ENCODE data around the gene ZNF787. TPM values are rescaled to one million over a fixed set of nuclear protein-coding genes. Genes with fewer than 3 reads are reported as not detected.

The ZNF787 gene
- total and polyA plus RNA-seq, 2 of the 13 experiments (the other 11 are each of a cell fraction or from before 2014, with no cell fraction given) = 15.1 to 42.8 TPM

- intact Hi-C loops (cut with micrococcal nuclease; ENCODE audit: unreplicated experiment) = loop anchor here (5.0 kb wide), 1 partner anchor 193 kb away; no protein-coding TSS in a partner anchor
- POLR2A ChIA-PET = interaction anchor here (1.9 to 2.1 kb wide), 2 partner anchors 16 to 18 kb away, joined by 9 read pairs; partner anchors contain the start of gene ZNF444
- Histone ChIP-seq H3K36me3 (replicated peaks in 1 of 2; ENCODE audit: control insufficient read depth in 1 of 2, insufficient read depth in 2 of 2, low read length in 2 of 2) (no peaks in the 10 kb centered on the region), H3K4me2 (ENCODE audit: low read depth, low read length) (no peak overlapping the region), H3K79me2 (ENCODE audit: insufficient read depth, low read length) (peaks cover 6% of the 10 kb centered on the region), H3K4me3 (replicated peaks in 1 of 3; ENCODE audit: insufficient read depth in 1 of 3, low read depth in 2 of 3, low read length in 3 of 3) (no peak overlapping the region), H2AFZ (ENCODE audit: low read length) (no peak overlapping the region), H3K9me3 (ENCODE audit: low read length) (no peaks in the 10 kb centered on the region), H3K27ac (ENCODE audit: extremely low read length, insufficient read depth, low read length) (no peak overlapping the region), H3K9ac (ENCODE audit: insufficient read depth, low read depth, low read length) (no peak overlapping the region), H3K27me3 (ENCODE audit: control insufficient read depth in 1 of 2, insufficient read depth in 2 of 2, low read length in 2 of 2) (no peaks in the 10 kb centered on the region; a peak in 1 of 5 replicates), H4K20me1 (ENCODE audit: insufficient read depth, low read length) (peaks cover 4% of the 10 kb centered on the region), H3K4me1 (ENCODE audit: insufficient read depth, low read length) (peaks cover 44% of the 10 kb centered on the region)
- ATAC-seq (no peak), DNase-seq (ENCODE audit: low spot score) (no peak), FAIRE-seq (no peak)
- in situ Hi-C loops (cut with HindIII; ENCODE audit: extremely low pct_ligation_motif_present, low pct_unique_long_range_greater_than_20kb) = no loop called here
- CTCF ChIA-PET (ENCODE audit: low intra/inter-chr PET ratio, low total read pairs) = no interaction called here
- TF ChIP-seq NFIC (IDR thresholded peaks at IDR 0.05; ENCODE audit: low read length) = no peak
- no peak for TF ChIP-seq SOX6 (IDR thresholded peaks at IDR 0.05)
- TF ChIP-seq SOX6 (CRISPR knock-in tag; IDR thresholded peaks at IDR 0.05) = no peak
- no peak for TF ChIP-seq E2F1 (CRISPR knock-in tag; IDR thresholded peaks at IDR 0.05)
- no peak for TF ChIP-seq PHB2 (IDR thresholded peaks at IDR 0.05; ENCODE audit: partially characterized antibody)
- TF ChIP-seq PBX3 (CRISPR knock-in tag; IDR thresholded peaks at IDR 0.05; ENCODE audit: borderline replicate concordance) = no peak
- TF ChIP-seq ZFP82 (CRISPR knock-in tag; IDR thresholded peaks at IDR 0.05; ENCODE audit: borderline replicate concordance) = no peak
- no peak for TF ChIP-seq PHF21A (CRISPR knock-in tag; IDR thresholded peaks at IDR 0.05)
- TF ChIP-seq ZNF367 (CRISPR knock-in tag; IDR thresholded peaks at IDR 0.05; ENCODE audit: borderline replicate concordance) = no peak
- no peak for TF ChIP-seq ZNF326 (CRISPR knock-in tag; IDR thresholded peaks at IDR 0.05; ENCODE audit: borderline replicate concordance)
- TF ChIP-seq MAFF (IDR thresholded peaks at IDR 0.05; ENCODE audit: low read depth, low read length) = no peak
- TF ChIP-seq PBX2 (CRISPR knock-in tag; IDR thresholded peaks at IDR 0.05) = no peak
- no peak for TF ChIP-seq ZNF317 (CRISPR knock-in tag; IDR thresholded peaks at IDR 0.05)
- no TSS peak for BruUV-seq (replicated peaks)
- WGBS (ENCODE audit: low lambda C conversion rate) = 35% methylated on average over 4 of the region's 4 CpGs
These were observed 3.5 kb upstream of the ZNF787 start for GRCh38 chr19:56124578-56124977.

Data from HepG2 (cell line).